Spinal cord (tissue), 10 donors: Measurements from ENCODE around the gene GNG7. TPM values are rescaled to one million over a fixed set of nuclear protein-coding genes. Genes with fewer than 3 reads are reported as not detected.
A peak's percentile ranks its signal among the peaks of the same experiment; 100 is the strongest.

Experiments used
- DNase-seq, 6 donors: peaks; one replicate each; pipeline versions ENCODE4 v3.0.0 to v3.0.0-alpha.2; 2013 to 2015; ENCODE audit warnings: low spot score in 6 of 6, low read depth in 4 of 6
- H3K27ac ChIP-seq: one replicate; pipeline ENCODE4 v1.5.1; 2013; ENCODE audit warnings: low read depth, low read length, control low read depth
- H3K27me3 ChIP-seq: one replicate; pipeline ENCODE4 v1.6.1; 2013; ENCODE audit warnings: low read length; ENCODE audit not compliant: control insufficient read depth, insufficient read depth
- H3K36me3 ChIP-seq: one replicate; pipeline ENCODE4 v1.6.1; 2013; ENCODE audit warnings: low read length; ENCODE audit not compliant: control insufficient read depth, insufficient read depth
- H3K4me1 ChIP-seq: one replicate; pipeline ENCODE4 v1.6.1; 2013; ENCODE audit warnings: low read length; ENCODE audit not compliant: control insufficient read depth, insufficient read depth
- H3K4me3 ChIP-seq: one replicate; pipeline ENCODE4 v1.5.1; 2013; ENCODE audit warnings: low read depth, low read length, control low read depth
- H3K9me3 ChIP-seq: one replicate; pipeline ENCODE4 v1.6.1; 2013; ENCODE audit warnings: low read length; ENCODE audit not compliant: control insufficient read depth, insufficient read depth
- WGBS: methylation state at CpG from one replicate; pipeline ENCODE4 v1.1.5; 2013; ENCODE audit warnings: missing lambda C conversion rate; ENCODE audit not compliant: insufficient coverage; 5-methylcytosine and 5-hydroxymethylcytosine counted together
- polyA plus RNA-seq, 2 donors: library from polyadenylated mRNA; unstranded; fragments of 120-200 nt; gene quantifications; one replicate each; pipeline ENCODE4 v1.2.1, GENCODE V29; 2013; ENCODE audit not compliant: insufficient read length in 2 of 2
- total RNA-seq, 2 donors: library from RNA; depleted of rRNA in 1 of 2; stranded (reverse); fragments of 120-200 nt in 1 of 2; fragments of >200 nt in 1 of 2; gene quantifications; one replicate each; pipeline versions ENCODE4 v1.2.3 to v1.2.4, GENCODE V29; 2013 to 2014
- donor health status: healthy.

The GNG7 gene
- total and polyA plus RNA-seq, 4 donors, result 6.2 to 60.4 (median 30.2) TPM

DNA sequence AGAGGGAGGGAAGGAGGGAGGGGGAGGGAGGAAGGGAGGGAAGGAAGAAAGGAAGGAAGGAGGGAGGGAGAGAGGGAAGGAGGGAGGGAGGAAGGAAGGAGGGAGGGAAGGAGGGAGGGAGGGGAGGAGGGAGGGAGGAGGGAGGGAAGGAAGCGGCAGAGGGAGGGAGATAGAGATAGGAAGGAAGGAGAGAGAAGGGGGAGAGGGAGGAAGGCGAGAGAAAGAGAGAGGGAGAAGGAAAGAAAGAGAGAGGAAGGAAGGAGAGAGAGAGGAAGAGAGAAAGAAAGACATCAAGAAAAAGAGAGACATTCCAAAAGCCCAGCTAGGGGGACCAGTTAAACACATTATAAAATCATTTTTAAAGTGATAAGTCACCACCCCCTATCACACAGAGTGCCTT is 62.5 kb downstream of the GNG7 start:
- Histone ChIP-seq H3K36me3 (peaks cover 6% of the 10 kb centered on the region), H3K9me3 (no peaks in the 10 kb centered on the region), H3K27me3 (no peaks in the 10 kb centered on the region), H3K27ac (no peak overlapping the region), H3K4me1 (peaks cover 21% of the 10 kb centered on the region), H3K4me3 (no peak overlapping the region)
- no peak for DNase-seq
- WGBS, result 83% methylated on average over 1 of the region's 2 CpGs

DNA sequence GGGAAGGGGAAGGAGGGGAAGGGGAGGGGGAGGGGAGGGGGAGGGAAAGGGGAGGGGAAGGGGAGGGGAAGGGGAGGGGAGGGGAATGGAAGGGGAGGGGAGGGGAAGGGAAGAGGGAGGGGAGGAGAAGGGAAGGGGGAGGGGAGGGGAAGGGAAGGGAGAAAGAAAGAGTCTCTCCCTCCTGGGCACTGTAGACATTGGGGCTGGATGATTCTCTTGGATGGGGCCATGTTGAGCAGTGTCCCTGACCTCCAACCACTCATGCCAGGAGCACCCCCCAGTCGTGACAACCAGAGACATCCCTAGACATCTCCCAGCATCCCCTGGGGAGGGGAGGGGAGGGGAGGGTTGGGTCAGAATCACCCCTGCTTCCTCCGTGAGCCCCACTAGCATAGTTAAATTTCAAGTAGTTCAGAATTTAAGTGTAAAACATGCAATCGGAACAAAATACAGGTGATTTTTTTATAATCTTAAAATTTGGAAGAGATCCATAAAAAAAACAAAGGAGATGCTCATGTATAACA is 64.0 kb downstream of the GNG7 start:
- no peak for DNase-seq
- WGBS, result no CpG with 5 or more reads among the region's 3 CpGs
- H3K9me3 ChIP-seq, result no peaks in the 10 kb centered on the region
- H3K27ac ChIP-seq, result no peak overlapping the region
- H3K36me3 ChIP-seq, result peaks cover 3% of the 10 kb centered on the region
- H3K4me1 ChIP-seq, result peaks cover 37% of the 10 kb centered on the region
- no peaks in the 10 kb centered on the region for H3K27me3 ChIP-seq
- H3K4me3 ChIP-seq, result no peak overlapping the region

DNA sequence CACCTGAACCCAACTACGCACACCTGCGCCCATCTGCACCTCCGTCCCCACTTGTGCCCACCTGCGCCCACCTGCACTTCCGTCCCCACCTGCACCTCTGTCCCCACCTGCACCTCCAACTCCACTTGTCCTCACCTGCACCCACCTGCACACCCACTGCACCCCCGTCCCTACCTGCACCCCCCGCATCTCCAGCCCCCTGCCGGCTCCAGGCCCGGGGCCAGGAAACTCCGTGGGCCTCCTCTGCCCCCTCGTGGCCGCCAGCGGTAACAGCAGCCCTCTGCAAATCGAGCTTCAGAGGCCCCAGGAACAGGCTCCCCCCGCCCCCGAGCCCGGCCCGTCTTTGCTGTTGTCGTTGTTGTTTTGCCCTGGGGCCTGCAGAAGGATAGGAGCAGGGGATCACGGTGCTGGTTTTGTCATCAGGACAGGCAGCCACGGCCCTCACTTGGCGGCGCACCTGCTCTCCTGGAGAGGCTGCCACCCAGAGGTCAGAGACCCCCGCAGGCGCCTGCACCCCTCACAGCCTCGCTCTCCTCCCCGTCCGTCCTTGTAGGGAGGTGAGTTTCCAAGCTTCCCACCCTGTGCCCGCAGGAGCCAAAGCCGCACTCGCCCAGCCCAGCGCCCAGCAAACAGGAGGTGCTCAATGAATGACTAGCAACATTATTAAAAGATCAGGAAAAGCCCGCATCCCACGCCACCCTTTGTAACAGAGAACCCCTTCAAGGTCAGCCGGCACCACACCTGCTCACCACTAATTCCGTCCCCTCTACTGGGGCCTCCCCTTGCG is 65.4 kb downstream of the GNG7 start:
- H3K9me3 ChIP-seq, result no peaks in the 10 kb centered on the region
- peaks cover 6% of the 10 kb centered on the region for H3K36me3 ChIP-seq
- H3K4me1 ChIP-seq, result peaks cover 48% of the 10 kb centered on the region
- DNase-seq, result peak in 2 of 6 donors; percentile 65 to 72
- no peak overlapping the region for H3K4me3 ChIP-seq
- H3K27me3 ChIP-seq, result no peaks in the 10 kb centered on the region
- WGBS, result 25% methylated on average over 31 of the region's 37 CpGs
- H3K27ac ChIP-seq, result no peak overlapping the region

DNA sequence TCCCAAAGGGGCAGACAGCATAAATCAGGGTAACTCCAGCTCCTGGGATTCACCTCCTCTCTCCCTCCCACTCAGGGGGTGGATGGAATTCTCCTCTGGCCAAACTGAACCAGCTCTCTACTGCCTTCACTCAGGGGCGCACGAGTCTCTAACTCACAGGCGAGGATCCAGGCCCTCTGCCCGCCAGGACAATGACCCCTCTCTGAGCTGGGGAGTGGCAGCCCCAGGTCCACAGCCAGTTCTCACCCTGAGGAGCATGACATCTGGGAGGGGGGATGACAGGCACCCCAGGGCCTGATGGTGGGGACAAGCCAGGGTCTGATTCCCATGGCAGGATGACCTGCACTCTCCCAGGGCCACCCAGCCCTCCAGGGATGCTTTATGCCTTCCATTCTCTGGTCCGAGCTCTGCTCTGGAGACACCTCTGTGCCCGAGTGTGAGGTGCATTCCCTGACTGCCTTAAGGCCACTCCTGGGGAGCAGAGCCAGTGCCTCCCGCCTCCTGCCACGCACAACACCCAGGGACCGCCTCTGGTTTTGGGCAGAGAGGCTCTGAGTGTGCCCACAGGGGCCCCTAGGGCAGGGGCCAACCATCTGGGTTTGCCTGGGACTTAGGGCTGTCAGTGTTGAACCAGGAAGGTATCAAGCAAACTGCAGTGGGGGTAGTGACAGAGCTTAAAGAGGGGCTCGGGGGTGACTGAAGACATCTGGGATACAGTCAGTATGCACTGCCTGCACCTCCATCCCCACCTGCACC is 66.2 kb downstream of the GNG7 start:
- Histone ChIP-seq H3K36me3 (peaks cover 3% of the 10 kb centered on the region), H3K27ac (no peak overlapping the region), H3K4me3 (no peak overlapping the region), H3K9me3 (no peaks in the 10 kb centered on the region), H3K4me1 (peaks cover 48% of the 10 kb centered on the region), H3K27me3 (no peaks in the 10 kb centered on the region)
- WGBS, result 72% methylated on average over 8 of the region's 10 CpGs
- DNase-seq, result no peak

DNA sequence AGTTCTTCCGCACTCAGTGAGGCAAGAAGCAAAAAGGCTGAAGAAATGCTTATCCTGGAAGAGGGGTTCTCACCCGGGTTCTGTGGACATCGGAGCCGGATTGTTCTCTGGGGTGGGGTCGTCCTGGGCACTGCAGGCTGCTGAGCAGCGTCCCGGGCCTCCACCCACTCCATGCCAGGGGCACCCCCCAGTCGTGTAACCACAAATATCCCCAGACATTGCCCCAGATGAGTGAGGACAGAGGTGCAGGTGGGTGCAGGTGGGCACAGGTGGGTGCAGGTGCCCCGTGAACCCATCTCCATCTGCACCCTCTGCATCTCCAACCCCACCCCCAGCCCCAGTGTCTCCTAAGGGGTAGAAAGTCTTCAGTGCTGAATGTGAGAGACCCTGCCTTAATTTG is 67.5 kb downstream of the GNG7 start:
- 78% methylated on average over 7 of the region's 9 CpGs for WGBS
- H3K27ac ChIP-seq, result no peak overlapping the region
- no peaks in the 10 kb centered on the region for H3K27me3 ChIP-seq
- peaks cover 6% of the 10 kb centered on the region for H3K9me3 ChIP-seq
- DNase-seq, result no peak
- H3K4me1 ChIP-seq, result peaks cover 48% of the 10 kb centered on the region
- H3K4me3 ChIP-seq, result no peak overlapping the region
- peaks cover 3% of the 10 kb centered on the region for H3K36me3 ChIP-seq

DNA sequence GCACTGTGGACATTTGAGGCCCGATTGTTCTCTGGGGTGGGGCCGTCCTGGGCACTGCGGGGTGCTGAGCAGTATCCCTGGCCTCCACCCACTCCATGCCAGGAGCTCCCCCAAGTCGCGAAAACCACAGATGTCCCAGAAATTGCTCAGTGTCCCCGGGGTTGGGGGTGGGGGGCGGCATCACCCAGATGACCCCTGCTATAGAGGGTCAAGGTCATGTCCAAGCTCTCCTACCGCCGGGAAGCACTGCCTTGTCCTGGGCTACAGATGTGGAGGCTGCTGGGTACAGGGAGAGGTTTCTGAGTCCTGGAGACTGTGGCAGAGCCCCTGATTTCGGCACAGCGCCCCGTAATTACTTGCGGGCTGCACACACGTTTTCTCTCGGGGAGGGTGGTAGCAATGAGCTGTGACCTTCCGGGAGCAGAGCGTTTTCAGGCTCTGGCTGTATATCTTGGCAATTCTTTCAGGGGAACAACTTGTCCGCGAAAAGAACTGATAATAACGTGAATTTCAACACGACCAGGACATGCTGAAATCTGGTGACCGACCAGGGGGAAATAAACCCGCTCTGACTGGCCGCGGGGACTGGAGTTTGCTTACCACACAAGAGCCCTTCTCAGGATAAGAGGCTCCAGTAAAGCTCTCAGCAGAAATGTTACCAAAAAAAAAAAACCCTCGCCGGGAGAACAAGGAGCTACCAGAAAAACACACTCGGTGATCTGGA is 68.1 kb downstream of the GNG7 start:
- no peak overlapping the region for H3K27ac ChIP-seq
- H3K36me3 ChIP-seq, result peaks cover 3% of the 10 kb centered on the region
- H3K4me1 ChIP-seq, result peaks cover 47% of the 10 kb centered on the region
- 33% methylated on average over 23 of the region's 28 CpGs for WGBS
- H3K9me3 ChIP-seq, result peaks cover 6% of the 10 kb centered on the region
- no peaks in the 10 kb centered on the region for H3K27me3 ChIP-seq
- H3K4me3 ChIP-seq, result no peak overlapping the region
- no peak for DNase-seq

DNA sequence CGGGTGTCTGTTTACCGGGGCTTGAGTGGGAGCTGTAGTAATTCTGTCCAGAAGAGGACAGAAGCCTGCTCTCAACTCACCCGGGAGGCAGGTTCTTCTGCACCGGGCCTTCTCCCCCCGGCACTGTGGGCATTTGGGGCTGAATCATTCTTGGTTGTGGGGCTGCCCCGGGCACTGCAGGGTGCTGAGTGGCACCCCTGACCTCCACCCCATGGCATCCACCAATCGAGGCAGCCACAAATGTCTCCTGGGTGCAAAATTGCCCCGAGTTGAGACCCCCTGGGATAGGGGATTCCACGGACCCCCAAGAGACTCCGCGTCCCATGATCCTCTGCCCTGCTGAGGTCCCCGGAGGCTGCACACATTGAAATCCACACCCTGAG is 68.8 kb downstream of the GNG7 start:
- Histone ChIP-seq H3K9me3 (peaks cover 6% of the 10 kb centered on the region), H3K4me3 (no peak overlapping the region), H3K27me3 (no peaks in the 10 kb centered on the region), H3K36me3 (peaks cover 3% of the 10 kb centered on the region), H3K4me1 (peaks cover 44% of the 10 kb centered on the region), H3K27ac (no peak overlapping the region)
- DNase-seq, result no peak
- 65% methylated on average over 10 of the region's 12 CpGs for WGBS

DNA sequence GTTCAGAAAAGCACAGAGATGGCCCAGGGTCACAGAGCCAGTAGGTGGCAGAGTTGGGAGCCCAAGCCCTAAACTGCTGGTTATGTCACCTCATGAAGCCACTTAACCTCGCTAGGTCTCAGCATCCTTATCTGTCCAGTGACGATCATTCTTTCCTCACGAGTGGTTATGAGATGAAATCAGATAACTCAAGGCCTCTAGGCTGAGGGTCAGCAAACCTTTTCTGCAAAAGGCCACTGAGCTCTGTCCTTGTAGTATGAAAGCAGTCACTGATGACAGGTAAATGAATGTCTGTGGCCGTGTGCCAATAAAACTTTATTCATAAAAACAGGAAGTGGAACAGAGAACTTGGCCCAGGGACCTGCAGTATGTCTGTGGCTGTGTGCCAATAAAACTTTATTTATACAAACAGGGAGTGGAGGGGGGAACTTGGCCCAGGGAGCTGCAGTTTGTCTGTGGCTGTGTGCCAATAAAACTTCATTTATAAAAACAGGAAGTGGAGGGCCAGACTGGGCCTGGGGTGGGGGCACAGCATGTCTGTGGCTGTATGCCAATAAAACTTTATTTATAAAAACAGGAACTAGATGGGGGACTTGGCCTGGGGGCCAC is 71.2 kb downstream of the GNG7 start:
- Histone ChIP-seq H3K36me3 (peaks cover 6% of the 10 kb centered on the region), H3K9me3 (peaks cover 6% of the 10 kb centered on the region), H3K4me1 (peaks cover 38% of the 10 kb centered on the region), H3K27me3 (no peaks in the 10 kb centered on the region), H3K4me3 (no peak overlapping the region), H3K27ac (no peak overlapping the region)
- WGBS, result 91% methylated on average over 3 of the region's 4 CpGs
- DNase-seq, result no peak

DNA sequence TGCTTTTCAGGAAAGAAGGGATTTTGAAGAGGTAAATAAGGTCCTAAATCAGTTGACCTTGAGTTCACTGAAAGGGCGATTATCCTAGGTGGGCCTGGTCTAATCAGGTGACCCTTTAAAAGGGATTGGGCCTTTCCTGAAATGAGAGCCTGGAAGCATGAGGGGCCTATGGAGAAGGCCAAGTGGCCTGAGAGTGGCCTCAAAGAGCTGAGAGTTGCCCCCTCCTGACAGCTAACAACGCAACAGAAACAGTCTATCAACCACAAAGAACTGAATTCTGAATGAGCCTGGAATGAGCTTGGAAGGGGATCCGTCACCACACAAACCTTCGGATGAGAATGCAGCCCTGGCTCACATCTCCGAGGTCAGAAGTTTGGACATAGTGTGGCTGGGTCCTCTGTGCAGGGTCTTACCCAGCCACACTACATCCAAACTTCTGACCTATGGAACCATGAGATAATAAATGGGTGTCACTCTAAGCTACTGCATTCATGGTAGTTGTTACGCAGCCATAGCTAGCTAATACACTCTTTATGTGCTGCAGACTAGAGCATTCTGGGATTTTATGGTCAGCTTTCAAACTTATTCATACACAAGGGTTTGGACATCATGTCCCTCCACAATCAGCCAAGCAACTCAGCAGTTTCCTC is 72.0 kb downstream of the GNG7 start:
- no peak for DNase-seq
- peaks cover 35% of the 10 kb centered on the region for H3K4me1 ChIP-seq
- no peak overlapping the region for H3K27ac ChIP-seq
- no peaks in the 10 kb centered on the region for H3K27me3 ChIP-seq
- WGBS, result 100% methylated on average over 3 of the region's 6 CpGs
- no peak overlapping the region for H3K4me3 ChIP-seq
- H3K9me3 ChIP-seq, result peaks cover 6% of the 10 kb centered on the region
- H3K36me3 ChIP-seq, result peaks cover 6% of the 10 kb centered on the region
